Cerebellar cortex (tissue), 1 donor: Measurements from ENCODE around the gene SUN3.
"Not testable (repeated sequence)": the region's sequence is repeated elsewhere in the genome, so short reads cannot be mapped to it uniquely, and the experiment has no call there.

Source experiments
- DNase-seq: peaks from one replicate; pipeline ENCODE4 v3.0.0-alpha.2; 2015; ENCODE audit warnings: low spot score

The SUN3 gene

DNA sequence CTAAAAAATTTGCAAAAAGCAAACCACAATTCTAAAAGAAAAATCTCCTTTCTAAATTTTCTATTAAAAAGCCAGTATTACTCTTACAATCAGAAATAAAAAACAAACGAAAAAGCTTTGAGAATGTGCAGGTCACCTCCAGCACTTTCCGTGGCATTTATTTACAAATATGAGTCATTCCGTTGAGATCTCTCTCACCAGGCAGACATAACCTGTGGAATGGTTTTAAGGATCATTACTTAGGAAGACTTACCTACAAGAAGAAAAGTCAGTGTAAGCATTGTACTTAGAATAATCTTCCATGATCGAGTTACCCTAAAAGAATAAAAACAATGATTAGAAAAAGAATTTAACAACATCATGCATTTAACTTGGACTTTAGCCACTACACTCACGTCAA, 3.3 kb downstream of the SUN3 start:
- no peak for DNase-seq

- DNase-seq: no peak
These were observed 11.2 kb downstream of the SUN3 start for GRCh38 chr7:48017674-48018073.

- DNase-seq: no peak
These were observed 12.3 kb downstream of the SUN3 start for GRCh38 chr7:48016641-48017040.

DNA sequence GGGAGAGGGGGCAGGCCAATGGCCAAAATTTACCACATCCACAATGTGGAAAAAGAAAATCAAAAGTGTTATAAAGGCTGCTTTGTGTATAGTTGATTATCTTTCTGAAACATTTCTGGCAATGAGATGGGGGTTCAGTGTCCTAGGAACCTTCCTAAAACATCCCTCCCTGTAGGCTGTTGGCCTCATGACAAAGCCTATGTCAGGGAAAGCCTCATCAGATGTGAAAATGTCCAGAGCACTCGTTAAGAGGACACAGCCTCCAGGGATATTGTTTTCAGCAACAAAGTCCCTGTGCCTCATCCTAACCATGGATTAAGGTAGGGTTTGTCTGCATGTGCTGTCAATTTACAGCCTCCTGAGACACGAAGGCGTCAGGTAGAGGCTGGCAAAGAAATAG, 17.0 kb downstream of the SUN3 start:
- DNase-seq: no peak

- DNase-seq: no peak
These were observed 17.6 kb downstream of the SUN3 start for GRCh38 chr7:48011323-48011722.

DNA sequence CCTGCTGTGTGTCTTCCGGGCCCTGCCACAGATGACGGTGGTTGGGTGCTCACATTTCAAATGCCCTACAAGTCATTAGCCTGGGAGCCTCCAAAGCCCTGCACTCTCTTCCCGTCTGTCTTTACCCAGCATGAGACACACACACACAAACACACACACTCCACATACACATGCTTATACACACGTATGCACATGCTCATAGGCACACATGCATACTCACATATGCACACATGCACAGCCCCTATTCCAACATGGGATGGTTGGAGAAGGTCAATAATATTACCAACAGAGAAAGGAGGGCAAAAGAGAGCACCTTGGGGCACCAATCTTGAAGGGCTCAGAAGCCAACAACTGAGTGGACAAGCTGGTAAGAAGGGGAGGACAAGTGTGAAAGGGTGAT, 19.0 kb downstream of the SUN3 start:
- DNase-seq: no peak

DNA sequence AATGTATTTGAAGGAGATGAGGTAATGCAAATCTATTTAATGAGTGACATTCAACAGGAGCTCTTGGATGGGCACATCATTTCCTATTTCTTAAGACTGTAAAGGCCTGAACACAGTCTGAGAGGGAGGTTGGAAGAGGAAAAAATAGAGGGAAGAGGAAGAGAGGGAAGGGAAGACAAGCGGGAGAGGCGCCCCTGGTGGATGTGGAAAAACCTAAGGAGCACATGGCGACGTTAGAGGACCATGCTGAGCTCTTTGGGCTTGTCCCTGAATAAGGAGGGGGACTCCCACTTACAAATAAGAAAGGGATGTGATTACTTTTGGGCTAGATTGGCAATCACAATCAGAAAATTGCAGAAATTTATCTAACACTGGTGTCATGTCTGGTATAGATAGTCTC, 19.6 kb downstream of the SUN3 start:
- DNase-seq: no peak

DNA sequence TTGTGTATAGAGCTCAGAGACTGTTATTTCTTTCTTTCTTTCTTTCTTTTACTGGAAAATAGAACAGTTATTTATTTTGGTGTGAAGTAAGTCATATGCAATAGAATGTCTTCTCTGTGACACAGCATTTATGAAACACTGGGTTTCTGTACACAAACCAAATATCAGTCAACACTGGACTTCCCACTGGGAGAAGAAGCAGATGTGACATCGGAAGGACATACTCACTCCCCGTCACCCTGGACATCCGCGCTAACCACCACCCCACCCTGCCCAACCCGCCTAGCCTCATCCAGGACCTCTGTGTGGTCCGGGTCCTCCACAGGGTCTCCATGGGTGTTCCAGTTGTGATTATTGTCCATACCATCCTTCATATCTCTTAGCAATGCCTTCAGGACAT, 22.0 kb downstream of the SUN3 start:
- DNase-seq: no peak

DNA sequence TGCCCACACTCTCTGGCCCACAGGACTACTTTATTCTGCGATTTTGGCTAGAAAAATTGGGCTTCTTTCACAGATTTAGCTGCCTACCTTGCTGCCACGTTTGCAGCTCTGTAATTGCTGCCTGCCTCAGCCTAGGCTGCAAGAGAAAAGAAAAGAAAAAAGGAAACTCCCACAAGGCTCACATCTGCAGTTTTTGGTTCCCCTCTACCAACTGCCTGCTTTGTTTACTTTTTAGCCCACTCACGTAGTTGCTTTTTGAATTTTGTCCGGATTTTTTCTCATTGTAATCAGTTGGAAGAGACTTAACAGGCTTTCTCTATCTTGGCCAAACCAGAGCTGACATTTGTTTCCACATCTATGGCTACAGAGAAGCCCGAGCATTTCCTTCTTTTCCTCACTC, 24.3 kb downstream of the SUN3 start:
- no peak for DNase-seq

DNA sequence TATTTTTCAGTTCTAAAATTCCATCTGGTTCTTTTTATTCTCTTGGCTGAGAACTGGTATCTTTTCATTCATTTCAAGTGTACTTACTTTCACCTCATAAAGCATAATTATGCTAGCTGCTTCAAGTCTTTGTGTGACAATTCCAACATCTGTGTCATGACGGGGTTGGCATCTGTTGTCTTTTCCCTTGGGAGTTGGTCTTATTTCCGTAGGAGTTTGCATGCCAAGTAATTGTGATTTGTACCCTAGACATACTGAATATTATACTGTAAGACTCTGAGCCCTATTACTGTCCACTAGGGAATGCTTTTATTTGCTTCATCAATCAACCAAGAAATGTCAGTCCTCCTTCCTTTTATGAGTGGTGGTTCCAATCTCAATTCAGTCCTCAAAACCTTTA, 24.9 kb downstream of the SUN3 start:
- no peak for DNase-seq

- not testable (repeated sequence) for DNase-seq
These were observed 28.7 kb downstream of the SUN3 start for GRCh38 chr7:48000164-48000563.

GRCh38 chr7:47999413-47999812, 29.5 kb downstream of the SUN3 start:
- DNase-seq: no peak

DNA sequence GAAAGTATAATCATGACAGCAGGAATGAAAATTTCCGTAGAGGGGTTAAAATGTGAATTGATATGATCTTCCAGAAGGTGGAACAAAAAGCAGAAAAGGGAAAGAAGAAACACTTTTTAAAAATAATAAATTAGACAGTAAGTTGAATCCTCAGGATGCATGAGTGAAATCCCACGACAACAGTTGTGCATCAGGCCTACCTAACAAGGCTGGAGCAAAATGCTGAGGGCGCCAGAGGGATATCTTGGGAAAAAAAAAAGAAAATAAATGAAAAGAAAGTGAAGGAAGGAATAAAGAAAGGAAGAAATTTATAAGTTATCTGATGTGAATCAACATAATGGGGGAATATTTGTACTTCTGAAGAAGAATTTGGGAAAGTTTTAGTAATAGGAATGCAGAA, 36.5 kb downstream of the SUN3 start:
- DNase-seq: peak; percentile 22

- DNase-seq: peak; percentile 81
These were observed 37.1 kb downstream of the SUN3 start for GRCh38 chr7:47991741-47992311.

DNA sequence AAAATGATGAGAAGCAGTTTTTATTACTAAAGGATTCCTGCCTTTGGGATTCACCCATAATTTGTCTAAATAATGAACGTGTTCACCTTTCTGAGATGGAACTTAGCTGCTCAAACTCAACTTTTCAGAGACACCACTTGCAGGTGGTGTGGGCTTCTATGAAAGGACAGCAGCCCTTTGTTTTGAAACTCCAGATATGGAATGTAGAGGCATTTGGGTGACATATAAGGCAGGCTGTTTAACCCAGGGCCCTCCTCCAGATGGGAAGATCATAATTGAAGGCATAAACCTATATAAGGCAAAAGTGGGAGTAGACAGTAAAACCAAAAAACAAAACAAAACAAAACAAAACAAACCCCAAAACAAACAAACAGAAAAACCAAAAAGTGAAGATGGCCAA, 37.6 kb downstream of the SUN3 start:
- no peak for DNase-seq

DNA sequence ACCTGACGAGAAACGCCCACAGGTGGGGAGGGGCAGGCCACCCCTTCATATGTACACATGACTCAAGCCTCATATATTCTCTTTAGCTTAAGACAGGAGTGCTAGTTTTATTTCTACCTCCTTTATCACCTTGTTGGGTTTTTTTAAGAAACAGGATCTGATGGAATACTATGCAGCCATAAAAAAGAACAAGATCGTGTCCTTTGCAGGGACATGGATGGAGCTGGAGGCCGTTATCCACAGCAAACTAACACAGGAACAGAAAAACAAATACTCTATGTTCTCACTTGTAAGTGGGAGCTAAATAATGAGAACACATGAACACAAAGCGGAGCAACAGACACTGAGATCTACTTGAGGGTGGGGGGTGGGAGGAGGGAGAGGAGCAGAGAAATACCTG, 38.3 kb downstream of the SUN3 start:
- no peak for DNase-seq

GRCh38 chr7:47989607-47990400, 39.1 kb downstream of the SUN3 start:
- DNase-seq: peak; percentile 23

DNA sequence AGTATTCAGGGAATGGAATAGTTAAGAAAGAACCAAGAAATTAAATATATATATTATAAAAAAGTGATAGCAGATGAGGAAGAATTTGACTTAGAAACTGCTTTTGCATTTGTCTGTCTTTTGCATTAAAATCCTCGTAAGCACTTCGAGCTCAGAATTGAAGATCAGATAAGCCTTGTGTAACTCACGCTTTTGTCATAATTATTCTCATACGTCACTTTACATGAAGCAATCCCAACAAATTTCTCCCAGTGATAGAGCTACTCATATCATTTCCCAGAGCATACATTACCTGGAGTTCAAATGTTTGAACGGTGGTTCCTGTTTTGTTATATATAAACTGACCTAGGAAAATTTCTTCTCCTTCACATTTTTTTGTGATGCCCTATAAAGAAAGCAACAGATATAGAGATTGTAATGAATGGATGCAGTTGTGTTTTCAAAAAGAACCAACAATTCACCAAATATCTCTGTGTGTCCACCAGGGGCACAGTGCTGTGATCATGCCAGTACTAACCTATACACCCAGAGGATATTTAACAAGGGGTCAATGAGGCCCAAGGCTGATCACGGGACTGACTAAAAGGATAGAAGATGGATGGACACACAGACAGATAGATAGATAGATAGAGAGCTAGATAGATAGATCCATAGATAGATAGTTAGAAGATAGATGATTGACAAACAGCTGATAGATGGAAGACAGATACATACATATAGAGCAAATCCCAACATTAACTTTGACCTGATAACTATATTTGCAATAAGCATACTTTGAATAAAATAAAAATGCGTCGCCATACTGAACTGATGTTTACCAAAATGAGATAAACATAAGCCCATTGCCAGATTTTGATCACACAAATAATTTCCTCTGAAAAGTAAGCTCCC, 40.2 kb downstream of the SUN3 start:
- DNase-seq: no peak

GRCh38 chr7:47982610-47983009, 46.3 kb downstream of the SUN3 start:
- DNase-seq: peak; percentile 24

GRCh38 chr7:47980648-47981047, 48.3 kb downstream of the SUN3 start:
- DNase-seq: not testable (repeated sequence)

DNA sequence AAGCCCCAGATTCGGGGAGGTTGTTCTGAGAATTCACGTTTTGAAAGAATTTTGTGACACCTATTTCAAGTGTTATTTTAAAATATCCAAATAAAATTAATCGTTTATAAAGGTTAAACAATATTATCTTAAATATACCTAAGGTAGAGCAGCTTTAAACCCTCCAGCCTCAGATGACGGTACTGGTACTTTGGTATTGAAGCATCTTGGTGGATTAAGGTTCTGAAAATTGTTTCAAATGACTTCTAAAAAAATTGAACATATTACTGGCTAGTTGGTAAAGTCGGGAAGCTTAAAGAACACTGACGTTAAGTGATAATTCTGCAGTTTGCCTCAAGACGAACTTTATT, 49.1 kb downstream of the SUN3 start:
- DNase-seq: no peak

GRCh38 chr7:47979145-47979831, 49.6 kb downstream of the SUN3 start, which contains the start of gene HUS1:
Gene HUS1, minus strand, starts transcription at chr7:47979615. Its CDS starts 96 bp downstream, at chr7:47979519.
- peak; percentile 83 for DNase-seq
